Panc1 (cell line): Measurements from ENCODE around the gene THBS4. TPM values are rescaled to one million over a fixed set of nuclear protein-coding genes. Genes with fewer than 3 reads are reported as not detected.
A peak's percentile ranks its signal among the peaks of the same experiment; 100 is the strongest.

Experiments
- ATAC-seq: fragments of 200-7000 bp; cut with Tn5 transposase; 2 replicates; pipeline ENCODE4 v1.9.1; 2020; ENCODE audit warnings: mild to moderate bottlenecking, moderate library complexity
- BruUV-seq: library from RNA; stranded (reverse); fragments of 400-500 nt; replicated peaks from 2 replicates; lab custom pipeline; 2021; lab: Mats Ljungman, UMichigan
- CTCF ChIA-PET: fragments of 300-600 bp; sonication (Branson Sonifier 250); formaldehyde crosslinking; loops from one replicate; lab custom pipeline; 2022; ENCODE audit warnings: antibody characterized with exemption; lab: Charles Lee
- POLR2A ChIA-PET: fragments of 300-600 bp; sonication (Branson Sonifier 250); formaldehyde crosslinking; loops from one replicate; lab custom pipeline; 2022; ENCODE audit warnings: antibody characterized with exemption; lab: Charles Lee
- DNase-seq: peaks from one replicate; pipeline ENCODE4 v3.0.0-alpha.2; 2010; ENCODE audit warnings: low read depth, low spot score
- H3K27ac ChIP-seq: 2 replicates; pipeline ENCODE4 v1.5.1; 2011; ENCODE audit warnings: mild to moderate bottlenecking, low read length, inconsistent platforms
- H3K27me3 ChIP-seq: fragments of 200-500 bp; sonication (Bioruptor generic); 2 replicates; pipeline ENCODE4 v1.6.0; 2014; ENCODE audit warnings: low read length, inconsistent platforms; ENCODE audit not compliant: control insufficient read depth, insufficient read depth
- H3K36me3 ChIP-seq: fragments of 200-500 bp; sonication (Bioruptor generic); 2 replicates; pipeline ENCODE4 v1.5.1; 2014; ENCODE audit warnings: inconsistent platforms, mild to moderate bottlenecking, low read length, moderate library complexity; ENCODE audit not compliant: control insufficient read depth, insufficient read depth
- H3K4me1 ChIP-seq: 2 replicates; pipeline ENCODE4 v1.5.1; 2011; ENCODE audit warnings: inconsistent platforms, mild to moderate bottlenecking, low read length, moderate library complexity; ENCODE audit not compliant: control insufficient read depth, insufficient read depth
- H3K4me3 ChIP-seq, 2 experiments: 2 replicates each; pipeline ENCODE4 v1.5.1; 2011 to 2012; ENCODE audit warnings: low read depth in 2 of 2, low read length in 2 of 2, mild to moderate bottlenecking in 2 of 2, inconsistent platforms in 1 of 2, moderate library complexity in 1 of 2
- H3K9me3 ChIP-seq: fragments of 200-500 bp; sonication (Bioruptor generic); 2 replicates; pipeline ENCODE4 v1.5.1; 2014; ENCODE audit warnings: low read depth, mild to moderate bottlenecking, inconsistent platforms, low read length, moderate library complexity; ENCODE audit not compliant: control insufficient read depth, insufficient read depth
- POLR2AphosphoS5 ChIP-seq: IDR thresholded peaks from 2 replicates; pipeline ENCODE4 v1.6.1; 2012; ENCODE audit warnings: mild to moderate bottlenecking, low read depth, low read length, moderate library complexity
- SIN3A ChIP-seq: IDR thresholded peaks from 2 replicates; pipeline ENCODE4 v1.6.1; 2012; ENCODE audit warnings: low read depth, mild to moderate bottlenecking, low read length, moderate library complexity, borderline replicate concordance; ENCODE audit not compliant: insufficient read depth
- TCF7L2 ChIP-seq: IDR thresholded peaks from 2 replicates; pipeline ENCODE4 v1.6.1; 2011; ENCODE audit warnings: mild to moderate bottlenecking, low read depth, low read length, inconsistent platforms
- in situ Hi-C: cut with HindIII; loops from 2 replicates; pipeline ENCODE4 v1.10.0; 2016; ENCODE audit warnings: low sequenced_read_pairs, low pct_unique_long_range_greater_than_20kb
- intact Hi-C: fragments of 100-400 bp; cut with micrococcal nuclease; formaldehyde crosslinking; loops from one replicate; pipeline ENCODE4 v1.10.0; 2022; ENCODE audit not compliant: unreplicated experiment
- total RNA-seq: library from RNA; stranded (reverse); gene quantifications from one replicate; pipeline ENCODE4 v1.2.1, GENCODE V29; 2021; ENCODE audit not compliant: unreplicated experiment
- TF ChIP-seq, protein P1 (sequence below): fragments of 450-650 bp; IDR thresholded peaks from 2 replicates; pipeline ENCODE4 v1.5.1; 2017; ENCODE audit warnings: mild to moderate bottlenecking
- TF ChIP-seq, protein P2 (sequence below), 2 experiments: IDR thresholded peaks; 2 replicates each; pipeline ENCODE4 v1.6.1; 2011 to 2012; ENCODE audit warnings: low read depth in 2 of 2, control low read depth in 1 of 2, low read length in 1 of 2, mild to moderate bottlenecking in 1 of 2, moderate library complexity in 1 of 2; ENCODE audit not compliant: insufficient read depth in 1 of 2

THBS4 gene
- total RNA-seq, 1 experiment from 2014 or later: 0.31 TPM

DNA sequence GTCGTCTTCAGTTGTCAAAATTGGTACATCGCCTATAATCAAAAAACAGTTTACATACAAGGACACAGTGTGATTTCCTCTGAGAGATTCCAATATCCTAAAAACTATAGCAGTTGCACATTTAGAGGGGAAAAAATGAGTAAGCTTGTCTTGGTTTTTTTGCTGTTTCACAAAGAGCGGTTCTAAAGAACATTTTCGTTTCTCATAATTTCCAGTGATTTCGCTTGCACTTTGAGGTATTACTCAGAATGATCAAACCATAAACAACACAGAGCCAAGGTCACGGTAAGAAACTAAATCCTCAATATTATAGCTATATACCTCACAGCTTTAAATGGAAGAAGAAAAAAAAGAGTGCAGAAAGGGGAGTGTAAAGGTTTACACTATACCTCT is 44.9 kb upstream of the THBS4 start:
- DNase-seq (no peak), ATAC-seq (no peak)
- ChIA-PET POLR2A (interaction anchor here (0.6 kb wide), 1 partner anchor 925 kb away, joined by 8 read pairs; no protein-coding TSS in a partner anchor), CTCF (no interaction called here)
- BruUV-seq: no TSS peak
- peaks cover 4% of the 10 kb centered on the region for H3K27me3 ChIP-seq
- in situ Hi-C loops (no loop called here), intact Hi-C loops (no loop called here)
- H3K27ac ChIP-seq: peak overlapping the region; percentile 82
- peaks cover 17% of the 10 kb centered on the region for H3K36me3 ChIP-seq
- H3K9me3 ChIP-seq: peaks cover 7% of the 10 kb centered on the region; the same call in 1 of the 2 replicates
- peaks cover 5% of the 10 kb centered on the region; the same call in 1 of the 2 replicates for H3K4me1 ChIP-seq
- H3K4me3 ChIP-seq: peak overlapping the region; percentile 80 to 93
- no peak for TF ChIP-seq SIN3A
- no peak for TF ChIP-seq POLR2AphosphoS5

DNA sequence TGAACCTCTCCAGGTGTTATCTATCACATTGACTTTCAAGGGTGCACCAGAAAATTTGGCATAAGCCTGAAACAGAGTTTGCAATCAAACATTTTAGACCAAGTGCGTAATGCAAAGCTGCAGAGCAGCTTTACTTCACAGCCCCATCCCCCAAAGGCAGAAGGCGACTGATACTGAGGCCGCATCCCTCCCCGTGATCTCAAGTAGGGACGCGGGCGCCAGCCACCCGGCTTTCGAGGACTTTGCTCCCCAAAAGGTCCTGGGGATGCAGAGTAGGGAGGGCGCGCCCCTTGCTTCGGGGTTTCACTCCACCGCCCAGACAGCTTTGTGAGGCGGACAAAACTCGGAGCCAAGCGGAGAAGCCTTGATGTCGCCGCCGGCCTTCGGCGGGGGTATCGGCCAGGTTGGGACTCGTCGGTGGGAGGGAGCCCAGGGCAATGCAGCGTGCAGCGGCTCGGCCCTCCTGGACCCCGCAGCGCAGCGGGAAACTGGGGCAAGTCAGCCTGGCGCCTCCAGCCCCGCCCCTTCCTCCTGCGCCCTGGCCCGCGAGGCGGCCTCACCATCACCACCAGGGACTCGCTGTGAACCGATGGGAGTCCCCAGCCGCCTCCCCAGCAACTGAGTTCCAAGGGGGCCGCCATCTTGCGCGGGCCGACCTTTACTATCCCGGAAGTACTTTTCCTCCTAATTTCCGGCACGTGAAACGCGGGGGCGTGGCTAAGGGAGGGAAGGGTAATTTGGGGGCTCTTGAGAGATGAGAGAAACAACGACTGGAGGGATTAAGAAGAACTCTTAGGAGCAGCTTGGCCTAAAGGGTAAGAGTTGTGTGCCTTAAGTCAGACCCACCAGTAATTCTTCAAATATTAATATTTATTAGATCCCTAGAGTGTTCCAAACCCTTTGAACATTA is 44.3 kb upstream of the THBS4 start, which contains the start of gene MTX3:
Gene MTX3, minus strand, starts transcription at position 665 of the 910 bp plus-strand sequence. Its CDS starts 24 bp downstream, at position 641.
- intact Hi-C loops: no loop called here
- no TSS peak for BruUV-seq
- ATAC-seq: peak; percentile 99

More for the DNA sequence above, 44.3 kb upstream of the THBS4 start, which contains the start of gene MTX3:
- DNase-seq: peak; percentile 41
- peak within 1 kb of the TSS; percentile 82 for H3K27ac ChIP-seq
- H3K4me3 ChIP-seq: peak within 1 kb of the TSS; percentile 80 to 93
- H3K9me3 ChIP-seq: peaks cover 7% of the 10 kb centered on the region; the same call in 1 of the 2 replicates
- TF ChIP-seq, protein P1, sequence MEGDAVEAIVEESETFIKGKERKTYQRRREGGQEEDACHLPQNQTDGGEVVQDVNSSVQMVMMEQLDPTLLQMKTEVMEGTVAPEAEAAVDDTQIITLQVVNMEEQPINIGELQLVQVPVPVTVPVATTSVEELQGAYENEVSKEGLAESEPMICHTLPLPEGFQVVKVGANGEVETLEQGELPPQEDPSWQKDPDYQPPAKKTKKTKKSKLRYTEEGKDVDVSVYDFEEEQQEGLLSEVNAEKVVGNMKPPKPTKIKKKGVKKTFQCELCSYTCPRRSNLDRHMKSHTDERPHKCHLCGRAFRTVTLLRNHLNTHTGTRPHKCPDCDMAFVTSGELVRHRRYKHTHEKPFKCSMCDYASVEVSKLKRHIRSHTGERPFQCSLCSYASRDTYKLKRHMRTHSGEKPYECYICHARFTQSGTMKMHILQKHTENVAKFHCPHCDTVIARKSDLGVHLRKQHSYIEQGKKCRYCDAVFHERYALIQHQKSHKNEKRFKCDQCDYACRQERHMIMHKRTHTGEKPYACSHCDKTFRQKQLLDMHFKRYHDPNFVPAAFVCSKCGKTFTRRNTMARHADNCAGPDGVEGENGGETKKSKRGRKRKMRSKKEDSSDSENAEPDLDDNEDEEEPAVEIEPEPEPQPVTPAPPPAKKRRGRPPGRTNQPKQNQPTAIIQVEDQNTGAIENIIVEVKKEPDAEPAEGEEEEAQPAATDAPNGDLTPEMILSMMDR: no peak
- TF ChIP-seq SIN3A (no peak), POLR2AphosphoS5 (peak; percentile 66), TCF7L2 (peak; percentile 88)
- TF ChIP-seq, protein P2, sequence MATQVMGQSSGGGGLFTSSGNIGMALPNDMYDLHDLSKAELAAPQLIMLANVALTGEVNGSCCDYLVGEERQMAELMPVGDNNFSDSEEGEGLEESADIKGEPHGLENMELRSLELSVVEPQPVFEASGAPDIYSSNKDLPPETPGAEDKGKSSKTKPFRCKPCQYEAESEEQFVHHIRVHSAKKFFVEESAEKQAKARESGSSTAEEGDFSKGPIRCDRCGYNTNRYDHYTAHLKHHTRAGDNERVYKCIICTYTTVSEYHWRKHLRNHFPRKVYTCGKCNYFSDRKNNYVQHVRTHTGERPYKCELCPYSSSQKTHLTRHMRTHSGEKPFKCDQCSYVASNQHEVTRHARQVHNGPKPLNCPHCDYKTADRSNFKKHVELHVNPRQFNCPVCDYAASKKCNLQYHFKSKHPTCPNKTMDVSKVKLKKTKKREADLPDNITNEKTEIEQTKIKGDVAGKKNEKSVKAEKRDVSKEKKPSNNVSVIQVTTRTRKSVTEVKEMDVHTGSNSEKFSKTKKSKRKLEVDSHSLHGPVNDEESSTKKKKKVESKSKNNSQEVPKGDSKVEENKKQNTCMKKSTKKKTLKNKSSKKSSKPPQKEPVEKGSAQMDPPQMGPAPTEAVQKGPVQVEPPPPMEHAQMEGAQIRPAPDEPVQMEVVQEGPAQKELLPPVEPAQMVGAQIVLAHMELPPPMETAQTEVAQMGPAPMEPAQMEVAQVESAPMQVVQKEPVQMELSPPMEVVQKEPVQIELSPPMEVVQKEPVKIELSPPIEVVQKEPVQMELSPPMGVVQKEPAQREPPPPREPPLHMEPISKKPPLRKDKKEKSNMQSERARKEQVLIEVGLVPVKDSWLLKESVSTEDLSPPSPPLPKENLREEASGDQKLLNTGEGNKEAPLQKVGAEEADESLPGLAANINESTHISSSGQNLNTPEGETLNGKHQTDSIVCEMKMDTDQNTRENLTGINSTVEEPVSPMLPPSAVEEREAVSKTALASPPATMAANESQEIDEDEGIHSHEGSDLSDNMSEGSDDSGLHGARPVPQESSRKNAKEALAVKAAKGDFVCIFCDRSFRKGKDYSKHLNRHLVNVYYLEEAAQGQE (IDR thresholded peaks at IDR 0.05; ENCODE audit: insufficient read depth in 1 of 2, low read depth in 2 of 2, low read length in 1 of 2): no peak
- CTCF ChIA-PET: no interaction called here
- peaks cover 5% of the 10 kb centered on the region; the same call in 1 of the 2 replicates for H3K4me1 ChIP-seq
- peaks cover 13% of the 10 kb centered on the region for H3K36me3 ChIP-seq
- POLR2A ChIA-PET: interaction anchor here (0.6 kb wide), 1 partner anchor 926 kb away, joined by 8 read pairs; no protein-coding TSS in a partner anchor
- peaks cover 6% of the 10 kb centered on the region for H3K27me3 ChIP-seq
- in situ Hi-C loops: no loop called here
